MCF 10A (cell line): ENCODE data around the gene BCCIP. TPM values are rescaled to one million over a fixed set of nuclear protein-coding genes. Genes with fewer than 3 reads are reported as not detected.

Experiments
- BruUV-seq: library from RNA; stranded (reverse); fragments of 400-500 nt; replicated peaks from 2 replicates; lab custom pipeline; 2021; lab: Mats Ljungman, UMichigan
- CTCF ChIA-PET: fragments of 300-600 bp; sonication (Branson Sonifier 250); formaldehyde crosslinking; extraction: SDS; loops from one replicate; lab custom pipeline; 2021; ENCODE audit warnings: antibody characterized with exemption, inconsistent platforms; lab: Yijun Ruan, JAX
- POLR2A ChIA-PET: fragments of 300-600, 350-650 bp; sonication (Branson Sonifier 250); formaldehyde crosslinking; extraction: SDS; loops from one replicate; lab custom pipeline; 2020; ENCODE audit warnings: antibody characterized with exemption, inconsistent platforms; lab: Yijun Ruan, JAX
- DNase-seq: peaks from one replicate; pipeline ENCODE4 v3.0.0-alpha.2; 2018; ENCODE audit not compliant: unreplicated experiment
- H3K27ac Mint-ChIP-seq: one replicate; pipeline ENCODE4 v1.8.0; 2022; ENCODE audit warnings: mild to moderate bottlenecking, low read depth, mixed read lengths; ENCODE audit not compliant: unreplicated experiment
- H3K27me3 Mint-ChIP-seq: one replicate; pipeline ENCODE4 v1.8.0; 2022; ENCODE audit warnings: mixed read lengths; ENCODE audit not compliant: insufficient read depth, unreplicated experiment
- H3K36me3 Mint-ChIP-seq: one replicate; pipeline ENCODE4 v1.8.0; 2022; ENCODE audit warnings: mild to moderate bottlenecking, moderate library complexity, mixed read lengths; ENCODE audit not compliant: insufficient read depth, unreplicated experiment
- H3K4me1 Mint-ChIP-seq: one replicate; pipeline ENCODE4 v1.8.0; 2022; ENCODE audit warnings: mixed read lengths; ENCODE audit not compliant: insufficient read depth, unreplicated experiment
- H3K4me3 Mint-ChIP-seq: one replicate; pipeline ENCODE4 v1.8.0; 2022; ENCODE audit warnings: mild to moderate bottlenecking, moderate library complexity, mixed read lengths; ENCODE audit not compliant: unreplicated experiment
- H3K9me3 Mint-ChIP-seq: one replicate; pipeline ENCODE4 v1.8.0; 2022; ENCODE audit warnings: mixed read lengths; ENCODE audit not compliant: unreplicated experiment
- CTCF ChIP-seq: fragments of 200-600 bp; IDR thresholded peaks from one replicate; pipeline ENCODE4 v1.8.0; 2022; ENCODE audit warnings: antibody characterized with exemption, mild to moderate bottlenecking; ENCODE audit not compliant: unreplicated experiment
- intact Hi-C: fragments of 100-400 bp; cut with micrococcal nuclease; formaldehyde crosslinking; loops from 2 replicates; pipeline ENCODE4 v1.14.1; 2022
- total RNA-seq: library from RNA; stranded (reverse); gene quantifications from 2 replicates; pipeline ENCODE4 v1.2.3, GENCODE V29; 2022

The BCCIP gene
- total RNA-seq, 1 experiment from 2014 or later: 88.2 TPM

- Mint-ChIP-seq H3K4me1 (no peaks in the 10 kb centered on the region), H3K27ac (no peak overlapping the region), H3K9me3 (no peaks in the 10 kb centered on the region), H3K36me3 (peaks cover 56% of the 10 kb centered on the region), H3K27me3 (no peaks in the 10 kb centered on the region), H3K4me3 (no peak overlapping the region)
- no peak for TF ChIP-seq CTCF
- BruUV-seq: no TSS peak
- DNase-seq: no peak
- intact Hi-C loops: no loop called here
- ChIA-PET POLR2A (interaction anchor here (0.6 to 0.7 kb wide), 2 partner anchors 21 to 63 kb away, joined by 3 read pairs; no protein-coding TSS in a partner anchor), CTCF (no interaction called here)
These were observed 30.7 kb upstream of the BCCIP start for GRCh38 chr10:125792342-125793300.

- Mint-ChIP-seq H3K9me3 (no peaks in the 10 kb centered on the region), H3K27me3 (no peaks in the 10 kb centered on the region), H3K4me1 (no peaks in the 10 kb centered on the region), H3K27ac (no peak overlapping the region), H3K36me3 (peaks cover 49% of the 10 kb centered on the region), H3K4me3 (no peak overlapping the region)
- intact Hi-C loops: no loop called here
- ChIA-PET CTCF (no interaction called here), POLR2A (no interaction called here)
- no peak for DNase-seq
- BruUV-seq: no TSS peak
- no peak for TF ChIP-seq CTCF
These were observed 28.2 kb upstream of the BCCIP start for GRCh38 chr10:125795128-125795527.

GRCh38 chr10:125795637-125796190, 27.6 kb upstream of the BCCIP start:
- no TSS peak for BruUV-seq
- no peaks in the 10 kb centered on the region for H3K9me3 Mint-ChIP-seq
- no peak overlapping the region for H3K4me3 Mint-ChIP-seq
- no peak for DNase-seq
- H3K4me1 Mint-ChIP-seq: no peaks in the 10 kb centered on the region
- ChIA-PET CTCF (no interaction called here), POLR2A (no interaction called here)
- no peaks in the 10 kb centered on the region for H3K27me3 Mint-ChIP-seq
- H3K36me3 Mint-ChIP-seq: peaks cover 49% of the 10 kb centered on the region
- no peak overlapping the region for H3K27ac Mint-ChIP-seq
- no peak for TF ChIP-seq CTCF
- intact Hi-C loops: no loop called here

- ChIA-PET POLR2A (interaction anchor here (0.7 kb wide), 1 partner anchor 8 kb away, joined by 3 read pairs; no protein-coding TSS in a partner anchor), CTCF (no interaction called here)
- Mint-ChIP-seq H3K4me3 (no peak overlapping the region), H3K27me3 (no peaks in the 10 kb centered on the region), H3K9me3 (no peaks in the 10 kb centered on the region), H3K36me3 (peaks cover 37% of the 10 kb centered on the region), H3K27ac (no peak overlapping the region), H3K4me1 (no peaks in the 10 kb centered on the region)
- no peak for TF ChIP-seq CTCF
- no TSS peak for BruUV-seq
- no peak for DNase-seq
- intact Hi-C loops: no loop called here
These were observed 25.9 kb upstream of the BCCIP start for GRCh38 chr10:125797424-125797823.
